Astrocyte (in vitro differentiated cells and primary cell): ENCODE measurements around the gene TCF7. TPM values are rescaled to one million over a fixed set of nuclear protein-coding genes. Genes with fewer than 3 reads are reported as not detected.

Source experiments
- DNase-seq: peaks from one replicate; pipeline ENCODE4 v3.0.0-alpha.2; 2010; ENCODE audit warnings: low read depth
- FAIRE-seq: peaks from 2 replicates; lab custom pipeline; 2011; peaks lifted over from hg19 to GRCh38; lab: Jason Lieb, UNC
- H2AFZ ChIP-seq: 2 replicates; pipeline ENCODE4 v1.6.0; 2012; ENCODE audit warnings: low read depth, low read length, inconsistent platforms
- H3K27ac ChIP-seq: 2 replicates; pipeline ENCODE4 v1.5.1; 2011; ENCODE audit warnings: low read depth, low read length, inconsistent platforms
- H3K27me3 ChIP-seq: 2 replicates; pipeline ENCODE4 v1.6.0; 2011; ENCODE audit warnings: low read length, inconsistent platforms; ENCODE audit not compliant: insufficient read depth
- H3K36me3 ChIP-seq: 2 replicates; pipeline ENCODE4 v1.5.1; 2011; ENCODE audit warnings: low read length, inconsistent platforms; ENCODE audit not compliant: insufficient read depth
- H3K4me1 ChIP-seq: 2 replicates; pipeline ENCODE4 v1.5.1; 2011; ENCODE audit warnings: low read length, inconsistent platforms; ENCODE audit not compliant: insufficient read depth
- H3K4me2 ChIP-seq: 2 replicates; pipeline ENCODE4 v1.6.0; 2012; ENCODE audit warnings: low read length, inconsistent platforms
- H3K4me3 ChIP-seq: 2 replicates; pipeline ENCODE4 v1.5.1; 2011; ENCODE audit warnings: low read depth, mild to moderate bottlenecking, low read length, inconsistent platforms; ENCODE audit not compliant: insufficient read depth
- H3K79me2 ChIP-seq: 2 replicates; pipeline ENCODE4 v1.6.0; 2012; ENCODE audit warnings: mild to moderate bottlenecking, low read length, inconsistent platforms; ENCODE audit not compliant: insufficient read depth
- H3K9ac ChIP-seq: 2 replicates; pipeline ENCODE4 v1.6.0; 2012; ENCODE audit warnings: mild to moderate bottlenecking, low read length, inconsistent platforms
- H3K9me3 ChIP-seq: 2 replicates; pipeline ENCODE4 v1.5.1; 2012; ENCODE audit warnings: low read depth, mild to moderate bottlenecking, low read length, inconsistent platforms; ENCODE audit not compliant: insufficient read depth
- H4K20me1 ChIP-seq: 2 replicates; pipeline ENCODE4 v1.6.0; 2012; ENCODE audit warnings: low read length, inconsistent platforms; ENCODE audit not compliant: insufficient read depth
- H3K27ac Mint-ChIP-seq: one replicate; pipeline ENCODE4 v1.8.0; 2021; ENCODE audit warnings: mild to moderate bottlenecking, mixed read lengths; ENCODE audit not compliant: unreplicated experiment
- H3K27me3 Mint-ChIP-seq: one replicate; pipeline ENCODE4 v1.8.0; 2021; ENCODE audit warnings: low read depth, mixed read lengths; ENCODE audit not compliant: unreplicated experiment
- H3K36me3 Mint-ChIP-seq: one replicate; pipeline ENCODE4 v1.8.0; 2021; ENCODE audit warnings: low read depth, mixed read lengths; ENCODE audit not compliant: unreplicated experiment
- H3K4me1 Mint-ChIP-seq: one replicate; pipeline ENCODE4 v1.8.0; 2021; ENCODE audit warnings: low read depth, mixed read lengths; ENCODE audit not compliant: unreplicated experiment
- H3K4me3 Mint-ChIP-seq: one replicate; pipeline ENCODE4 v1.8.0; 2021; ENCODE audit warnings: mild to moderate bottlenecking, moderate library complexity, mixed read lengths; ENCODE audit not compliant: unreplicated experiment
- H3K9me3 Mint-ChIP-seq: one replicate; pipeline ENCODE4 v1.8.0; 2021; ENCODE audit warnings: mild to moderate bottlenecking, mixed read lengths; ENCODE audit not compliant: unreplicated experiment
- CTCF ChIP-seq: IDR thresholded peaks from 2 replicates; pipeline ENCODE4 v1.5.1; 2011; ENCODE audit warnings: low read depth, mild to moderate bottlenecking, inconsistent platforms, low read length, moderate library complexity; ENCODE audit not compliant: insufficient read depth
- EZH2 ChIP-seq: IDR thresholded peaks from 2 replicates; pipeline ENCODE4 v1.6.1; 2012; ENCODE audit warnings: mild to moderate bottlenecking, low read length, inconsistent platforms; ENCODE audit not compliant: insufficient read depth
- total RNA-seq: library from RNA; stranded (reverse); gene quantifications from 2 replicates; pipeline ENCODE4 v1.2.1, GENCODE V29; 2021

TCF7 gene
- total RNA-seq, 1 donor from 2014 or later, result 2.6 TPM

GRCh38 chr5:134129411-134130238, 15.1 kb downstream of the TCF7 start:
- Mint-ChIP-seq H3K27me3 (no peaks in the 10 kb centered on the region), H3K36me3 (peaks cover 9% of the 10 kb centered on the region), H3K4me3 (no peak overlapping the region), H3K27ac (no peak overlapping the region), H3K9me3 (no peaks in the 10 kb centered on the region), H3K4me1 (peaks cover 6% of the 10 kb centered on the region)
- no peak for FAIRE-seq
- Histone ChIP-seq H3K4me2 (no peak overlapping the region), H3K27me3 (no peaks in the 10 kb centered on the region), H3K36me3 (peaks cover 2% of the 10 kb centered on the region), H3K4me3 (no peak overlapping the region), H3K27ac (no peak overlapping the region), H4K20me1 (peaks cover 65% of the 10 kb centered on the region), H3K9me3 (no peaks in the 10 kb centered on the region), H2AFZ (no peak overlapping the region), H3K9ac (no peak overlapping the region), H3K4me1 (peaks cover 34% of the 10 kb centered on the region), H3K79me2 (peaks cover 59% of the 10 kb centered on the region)
- no peak for DNase-seq
- TF ChIP-seq EZH2 (no peak), CTCF (no peak)

- FAIRE-seq (no peak), DNase-seq (no peak)
- Histone ChIP-seq H2AFZ (no peak overlapping the region), H3K27ac (no peak overlapping the region), H3K36me3 (peaks cover 8% of the 10 kb centered on the region), H3K9me3 (no peaks in the 10 kb centered on the region), H3K27me3 (no peaks in the 10 kb centered on the region), H3K4me1 (peaks cover 27% of the 10 kb centered on the region), H3K4me2 (no peak overlapping the region), H3K79me2 (peaks cover 59% of the 10 kb centered on the region), H3K4me3 (no peak overlapping the region), H3K9ac (no peak overlapping the region), H4K20me1 (peaks cover 71% of the 10 kb centered on the region)
- Mint-ChIP-seq H3K4me1 (peaks cover 5% of the 10 kb centered on the region), H3K36me3 (peaks cover 12% of the 10 kb centered on the region), H3K27me3 (no peaks in the 10 kb centered on the region), H3K9me3 (no peaks in the 10 kb centered on the region), H3K4me3 (peak overlapping the region; percentile 35), H3K27ac (no peak overlapping the region)
- TF ChIP-seq CTCF (no peak), EZH2 (no peak)
These were observed 15.9 kb downstream of the TCF7 start for GRCh38 chr5:134130239-134130945.
